Coronary artery (tissue), 2 donors: Measurements from ENCODE around the gene ITGAE.

Source experiments
- DNase-seq: peaks from one replicate; pipeline ENCODE4 v3.0.0-alpha.2; 2017; ENCODE audit warnings: low spot score
- H3K27ac ChIP-seq, 2 donors: fragments of 200-600 bp; sonication (generic); one replicate each; pipeline ENCODE4 v1.5.1; 2016 to 2019
- H3K4me3 ChIP-seq: fragments of 200-600 bp; sonication (generic); 2 replicates; pipeline ENCODE4 v1.5.1; 2016; ENCODE audit warnings: mild to moderate bottlenecking, moderate library complexity
- CTCF ChIP-seq: fragments of 200-600 bp; sonication (generic); IDR thresholded peaks from one replicate; pipeline ENCODE4 v1.5.1; 2019; ENCODE audit warnings: antibody characterized with exemption

Gene ITGAE

GRCh38 chr17:3810019-3810418, 9.0 kb upstream of the ITGAE start:
- Histone ChIP-seq H3K4me3 (no peak overlapping the region), H3K27ac (no peak overlapping the region)
- TF ChIP-seq CTCF: no peak
- no peak for DNase-seq

GRCh38 chr17:3809135-3809534, 8.1 kb upstream of the ITGAE start:
- Histone ChIP-seq H3K4me3 (no peak overlapping the region), H3K27ac (no peak overlapping the region)
- TF ChIP-seq CTCF: no peak
- DNase-seq: no peak

GRCh38 chr17:3808701-3809100, 7.7 kb upstream of the ITGAE start:
- DNase-seq: no peak
- Histone ChIP-seq H3K4me3 (no peak overlapping the region), H3K27ac (no peak overlapping the region)
- TF ChIP-seq CTCF: no peak

GRCh38 chr17:3805581-3805980, 4.6 kb upstream of the ITGAE start:
- DNase-seq: no peak
- Histone ChIP-seq H3K27ac (no peak overlapping the region), H3K4me3 (no peak overlapping the region)
- no peak for TF ChIP-seq CTCF

- Histone ChIP-seq H3K4me3 (no peak overlapping the region), H3K27ac (no peak overlapping the region)
- DNase-seq: no peak
- TF ChIP-seq CTCF: no peak
These were observed 3.5 kb upstream of the ITGAE start for GRCh38 chr17:3804503-3804931.

GRCh38 chr17:3803308-3803640, 2.3 kb upstream of the ITGAE start:
- no peak overlapping the region for H3K27ac ChIP-seq
- DNase-seq: no peak

More at GRCh38 chr17:3803308-3803640, 2.3 kb upstream of the ITGAE start:
- TF ChIP-seq CTCF: no peak
- no peak overlapping the region for H3K4me3 ChIP-seq
